ENCODE data around the gene PPIF.

The PPIF gene

GRCh38 chr10:79313320-79313719 lies 33.9 kb upstream of the PPIF start:
- in situ Hi-C loops (cut with MboI; ENCODE audit: low sequenced_read_pairs) = no loop called here

DNA sequence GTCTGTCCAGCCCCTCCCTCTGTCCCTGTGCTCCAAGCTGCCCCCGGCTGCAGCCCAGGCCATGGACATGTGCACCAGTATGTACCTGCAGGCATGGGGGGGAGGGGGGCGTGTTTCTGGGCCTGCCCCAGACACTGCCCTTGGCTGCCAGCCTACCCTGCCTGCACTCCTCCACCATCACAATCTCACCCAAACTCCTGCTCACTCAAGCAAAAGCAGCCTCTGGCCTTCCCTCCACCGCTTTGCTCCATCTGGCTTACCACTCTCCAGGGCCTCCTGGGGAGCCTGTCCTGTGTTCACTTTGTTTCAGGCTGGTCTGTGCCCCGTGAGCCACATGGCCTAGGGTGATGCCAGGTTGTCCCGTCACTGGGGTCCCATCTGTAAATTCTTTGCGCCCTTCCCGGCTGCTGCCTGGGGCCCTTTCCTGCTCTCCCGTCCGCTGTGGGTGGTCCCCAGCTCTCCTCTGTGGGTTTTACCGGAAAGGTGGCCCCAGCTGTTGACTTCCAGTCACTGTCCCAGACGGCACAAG lies 33.3 kb upstream of the PPIF start:
- in situ Hi-C loops (cut with MboI; ENCODE audit: low sequenced_read_pairs) = no loop called here

DNA sequence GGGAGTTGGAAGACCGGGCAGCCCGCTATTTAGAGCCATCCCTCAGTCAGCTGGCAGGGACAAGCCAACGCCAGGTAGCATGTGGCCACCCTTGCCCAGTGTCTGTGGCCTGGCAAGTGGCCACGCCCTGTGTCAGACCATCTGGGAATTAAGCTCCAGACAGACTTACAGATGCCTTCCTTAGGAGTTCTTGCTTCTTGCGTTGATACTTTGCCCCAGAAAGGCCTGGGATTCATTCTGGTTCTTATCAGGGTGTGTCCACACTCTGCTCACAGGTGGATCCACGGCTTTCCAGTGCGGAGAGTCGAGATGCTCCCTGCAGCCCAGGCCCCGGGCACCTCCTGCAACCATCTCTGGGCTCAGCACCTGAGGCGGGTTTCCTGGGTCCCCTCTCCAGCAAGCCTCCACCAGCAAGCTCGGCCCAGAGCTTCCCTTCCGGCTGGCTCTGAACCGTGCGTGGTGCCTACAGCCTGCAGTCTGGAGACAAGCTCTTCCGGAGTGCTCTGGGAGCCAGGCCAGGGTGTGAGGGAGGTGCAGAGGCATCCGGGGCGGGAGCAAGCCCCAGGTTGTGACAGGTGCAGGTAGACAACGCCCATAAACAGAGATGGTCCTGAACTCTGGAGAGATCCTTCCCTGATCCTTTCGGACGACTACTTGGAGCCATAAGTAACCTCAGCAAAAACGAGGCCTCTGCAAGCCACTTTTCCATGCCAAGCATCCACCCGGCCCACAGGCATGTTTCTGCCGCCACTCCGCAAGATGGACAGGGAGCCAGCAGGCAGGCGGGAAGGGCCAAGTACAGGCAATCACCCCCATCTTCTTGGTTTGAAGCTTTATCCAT lies 32.3 kb upstream of the PPIF start:
- in situ Hi-C loops (cut with MboI; ENCODE audit: low sequenced_read_pairs) = no loop called here

DNA sequence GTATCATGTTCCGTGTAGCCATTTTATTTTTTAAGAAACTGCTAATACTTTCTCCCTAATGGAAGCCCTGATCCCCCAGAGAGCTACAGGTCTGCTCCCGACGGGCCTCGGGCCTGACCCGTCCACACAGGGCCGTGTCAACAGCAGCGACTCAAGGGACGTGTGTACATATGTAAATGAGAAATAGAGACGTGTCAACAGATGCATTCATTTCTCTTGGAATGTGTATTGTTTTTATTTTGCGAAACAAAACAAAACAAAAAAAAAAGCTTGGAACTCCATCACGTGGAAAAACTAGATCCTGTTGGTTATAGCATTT lies 31.7 kb upstream of the PPIF start:
- in situ Hi-C loops (cut with MboI; ENCODE audit: low sequenced_read_pairs) = no loop called here

DNA sequence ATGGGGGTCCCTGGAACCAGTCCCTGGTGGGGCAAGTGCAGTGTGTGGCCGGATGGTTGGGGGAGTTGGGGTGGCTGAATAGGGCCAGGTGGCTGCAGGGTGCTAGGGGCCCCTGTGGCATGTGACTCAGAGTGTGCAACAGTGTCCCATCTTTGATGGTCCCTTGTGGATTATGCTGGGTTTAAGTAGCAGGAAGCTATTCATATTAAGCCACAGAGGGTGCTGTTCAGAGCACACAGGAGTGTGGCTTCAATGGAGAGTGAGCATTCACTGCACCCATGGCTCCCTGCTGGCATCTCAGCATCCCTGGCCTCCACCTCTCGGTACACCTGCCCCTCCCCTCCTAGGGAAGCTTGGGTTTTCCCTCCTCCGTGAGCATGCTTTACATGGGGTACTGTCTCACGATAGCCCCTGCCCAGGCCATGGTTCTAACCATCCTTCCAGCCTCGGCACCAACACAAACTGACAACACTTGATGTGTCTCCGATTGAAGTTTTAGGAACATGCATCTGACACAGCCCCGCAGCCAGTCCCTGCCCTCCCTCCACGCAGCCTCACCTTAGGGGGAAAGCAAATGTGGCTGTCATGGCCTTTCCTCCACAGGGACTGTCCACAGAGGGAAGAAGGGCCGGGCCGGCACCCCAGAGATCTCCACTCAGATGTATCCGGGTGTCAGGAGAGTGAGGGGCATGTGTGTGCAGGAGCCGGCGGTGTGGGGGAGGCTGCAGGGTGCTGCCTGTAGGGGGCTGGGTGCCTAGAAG lies 30.4 kb upstream of the PPIF start:
- in situ Hi-C loops (cut with MboI; ENCODE audit: low sequenced_read_pairs) = no loop called here

DNA sequence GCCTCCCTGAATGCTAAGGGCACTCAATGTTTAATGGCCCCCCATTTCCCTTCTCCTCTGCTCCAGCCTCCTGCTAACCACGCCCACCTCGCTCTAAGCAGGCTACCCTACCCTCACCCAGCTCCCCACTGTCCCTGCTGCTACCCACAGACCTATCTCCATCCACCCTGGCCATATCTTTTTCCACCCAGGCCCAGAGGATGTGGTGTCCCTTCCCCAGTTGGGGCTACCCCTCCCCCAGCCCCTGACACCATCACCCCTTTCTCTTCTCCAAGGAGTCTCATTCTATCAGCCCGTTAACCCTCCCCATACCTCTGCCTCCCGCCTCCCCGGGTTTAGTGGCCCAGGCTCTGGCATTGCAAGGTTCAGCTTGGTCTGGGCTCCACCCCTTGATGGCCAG lies 28.9 kb upstream of the PPIF start:
- in situ Hi-C loops (cut with MboI; ENCODE audit: low sequenced_read_pairs) = no loop called here

- in situ Hi-C loops (cut with MboI; ENCODE audit: low sequenced_read_pairs) = no loop called here
Measured at GRCh38 chr10:79319115-79319771, 28.0 kb upstream of the PPIF start.

GRCh38 chr10:79320316-79320715 lies 27.0 kb upstream of the PPIF start:
- in situ Hi-C loops (cut with MboI; ENCODE audit: low sequenced_read_pairs) = no loop called here

GRCh38 chr10:79320820-79321493 lies 26.3 kb upstream of the PPIF start:
- in situ Hi-C loops (cut with MboI; ENCODE audit: low sequenced_read_pairs) = no loop called here

GRCh38 chr10:79321494-79321882 lies 25.8 kb upstream of the PPIF start:
- in situ Hi-C loops (cut with MboI; ENCODE audit: low sequenced_read_pairs) = no loop called here

DNA sequence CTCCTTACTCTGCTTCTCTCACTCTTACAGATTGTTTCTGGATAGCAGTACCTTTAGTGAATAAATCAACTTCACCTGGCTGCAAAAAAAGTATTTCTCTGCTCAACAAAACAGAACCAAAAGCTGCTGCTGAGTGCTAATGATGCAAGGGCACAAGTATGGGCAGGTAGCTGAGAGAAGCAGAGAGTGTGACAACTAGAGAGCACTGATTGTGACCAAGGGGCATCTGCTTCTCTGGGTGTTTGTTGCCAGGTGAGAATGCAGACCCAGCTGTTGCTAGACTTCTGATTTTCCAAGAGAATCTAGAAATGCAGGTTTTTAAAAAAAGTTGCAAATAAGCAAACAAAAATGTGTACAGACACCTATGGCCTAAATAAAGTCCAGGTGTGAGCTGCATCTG lies 25.3 kb upstream of the PPIF start:
- in situ Hi-C loops (cut with MboI; ENCODE audit: low sequenced_read_pairs) = no loop called here

DNA sequence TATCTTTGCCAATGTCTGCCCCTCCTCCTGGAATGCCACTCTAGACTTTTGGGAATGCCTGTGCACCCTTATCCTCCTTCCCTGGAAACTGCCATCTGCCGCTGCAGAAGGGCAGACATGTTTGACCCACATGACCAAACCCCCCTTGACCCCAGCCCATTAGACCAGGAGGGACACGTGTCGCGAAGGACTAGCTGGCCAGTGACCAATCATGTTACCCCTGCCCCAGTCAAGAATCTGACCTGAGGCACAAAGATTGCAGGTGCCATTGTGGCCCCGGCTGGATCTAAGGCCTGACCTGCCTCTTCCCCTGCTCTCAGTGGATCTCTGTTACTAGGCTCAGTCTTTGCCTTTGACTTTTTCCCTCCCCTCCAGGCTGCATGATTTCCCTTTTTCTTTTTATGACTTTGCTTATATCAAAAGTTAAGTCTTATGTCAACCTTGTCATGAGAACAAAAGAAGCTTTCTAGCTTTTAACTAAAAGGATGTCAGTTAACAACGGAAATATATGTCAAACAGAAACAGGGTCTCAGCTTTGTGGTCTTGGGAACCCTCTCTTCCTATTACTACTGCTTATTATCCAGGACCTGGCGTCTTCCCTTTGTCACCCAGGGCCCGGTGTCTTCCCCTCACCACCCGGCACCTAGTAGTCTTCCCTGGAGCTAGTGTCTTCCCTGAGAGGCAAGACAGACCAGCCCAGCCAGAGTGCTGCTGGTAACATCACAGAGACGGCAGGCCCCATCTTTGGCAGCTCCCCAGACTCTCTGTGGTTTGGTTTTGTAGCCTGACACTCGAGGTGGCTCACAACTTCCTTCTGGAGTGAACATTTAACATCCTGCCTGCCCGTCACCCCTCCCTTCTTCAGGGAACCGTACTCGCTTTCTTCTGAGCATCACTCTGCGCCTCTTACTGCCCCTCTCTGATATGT lies 24.4 kb upstream of the PPIF start:
- in situ Hi-C loops (cut with MboI; ENCODE audit: low sequenced_read_pairs) = no loop called here

GRCh38 chr10:79323602-79324001 lies 23.7 kb upstream of the PPIF start:
- in situ Hi-C loops (cut with MboI; ENCODE audit: low sequenced_read_pairs) = no loop called here

- in situ Hi-C loops (cut with MboI; ENCODE audit: low sequenced_read_pairs) = no loop called here
Measured at GRCh38 chr10:79324032-79324695, 23.1 kb upstream of the PPIF start.

DNA sequence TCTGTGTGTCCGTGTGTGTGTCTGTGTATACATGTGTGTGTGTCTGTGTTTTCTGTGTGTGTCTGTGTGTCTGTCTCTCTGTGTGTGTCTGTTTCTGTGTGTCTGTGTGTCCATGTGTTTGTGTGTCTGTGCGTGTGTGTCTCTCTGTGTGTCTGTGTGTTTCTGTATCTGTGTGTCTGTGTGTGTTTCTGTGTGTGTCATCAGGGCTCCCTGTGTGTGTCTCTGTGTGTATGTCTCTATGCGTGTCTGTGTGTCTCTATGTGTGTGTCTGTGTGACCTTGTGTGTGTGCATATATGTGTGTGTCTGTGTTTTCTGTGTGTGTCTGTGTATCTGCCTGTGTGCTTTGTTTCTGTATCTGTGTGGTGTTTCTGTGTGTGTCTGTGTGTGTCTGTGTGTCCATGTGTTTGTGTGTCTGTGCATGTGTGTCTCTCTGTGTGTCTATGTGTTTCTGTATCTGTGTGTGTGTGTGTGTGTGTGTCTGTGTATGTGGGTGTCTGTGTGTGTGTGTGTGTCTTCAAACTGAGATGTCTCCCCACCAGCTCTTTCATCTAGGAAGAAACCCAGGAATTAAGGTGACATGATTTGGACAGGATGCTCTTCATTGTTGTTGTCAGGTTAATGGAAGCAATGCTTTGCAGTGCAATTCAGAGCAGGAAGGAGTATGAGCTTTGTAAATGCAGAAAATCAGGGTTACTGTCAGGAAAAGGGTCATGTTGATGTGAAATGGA lies 20.7 kb upstream of the PPIF start:
- in situ Hi-C loops (cut with MboI; ENCODE audit: low sequenced_read_pairs) = no loop called here

DNA sequence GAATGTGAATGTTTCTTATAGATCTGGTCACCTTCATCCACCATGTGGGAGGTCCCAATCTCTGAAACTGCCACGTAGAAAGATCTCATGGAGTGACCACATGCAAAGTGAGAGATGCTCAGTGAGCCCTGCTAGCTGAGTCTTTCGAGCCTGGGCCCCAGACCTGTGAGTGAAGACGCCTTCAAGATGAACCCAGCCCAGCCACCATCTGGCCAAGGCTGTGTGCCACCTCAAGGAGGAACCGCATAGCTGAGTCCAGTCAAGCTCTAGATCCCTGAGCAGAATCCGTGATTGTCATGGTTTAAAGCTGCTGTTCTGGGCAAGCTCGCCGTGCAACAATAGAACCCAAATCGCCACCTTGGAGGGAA lies 20.2 kb upstream of the PPIF start:
- in situ Hi-C loops (cut with MboI; ENCODE audit: low sequenced_read_pairs) = no loop called here

GRCh38 chr10:79328147-79328701 lies 19.0 kb upstream of the PPIF start:
- in situ Hi-C loops (cut with MboI; ENCODE audit: low sequenced_read_pairs) = no loop called here

DNA sequence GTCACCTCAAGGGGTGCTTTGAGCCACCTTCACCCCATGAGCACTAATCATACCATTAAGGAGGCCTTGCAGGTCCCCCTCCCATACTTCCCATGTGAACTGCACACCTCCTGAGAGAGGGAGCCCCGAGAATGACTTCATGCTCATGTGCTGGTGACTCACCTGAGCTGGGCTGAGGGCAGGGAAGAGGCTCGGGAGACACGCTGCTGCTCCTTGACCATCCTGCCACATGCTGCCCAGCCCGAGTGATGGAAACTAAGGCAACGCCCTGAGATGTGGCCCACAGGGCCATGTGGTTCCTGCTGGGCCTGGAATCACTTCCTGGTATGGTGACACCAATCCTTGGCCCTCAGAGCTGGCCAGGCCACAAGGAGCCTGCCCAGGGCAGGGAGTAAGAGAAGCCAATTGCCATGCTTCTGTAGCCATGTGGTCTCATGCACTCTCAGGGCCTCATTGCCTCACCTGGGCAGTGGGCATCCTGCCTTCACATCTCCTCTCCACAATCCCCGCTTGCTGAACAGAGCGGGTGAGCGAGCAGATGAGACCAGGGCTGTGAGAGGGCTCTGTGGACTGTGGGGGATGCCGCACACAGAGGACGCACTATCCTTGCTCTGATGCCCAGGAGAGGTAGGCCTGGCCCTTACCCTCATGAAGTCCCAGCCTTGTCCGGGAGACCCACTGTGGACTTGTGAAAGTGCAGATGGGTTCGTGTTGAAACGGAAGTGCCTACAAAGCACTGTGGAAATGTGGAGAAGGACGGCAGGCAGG lies 18.3 kb upstream of the PPIF start:
- in situ Hi-C loops (cut with MboI; ENCODE audit: low sequenced_read_pairs) = no loop called here
